GM12801 (cell line): ENCODE results near the gene PELI2.

Experiments
- CTCF ChIP-seq: IDR thresholded peaks from one replicate; pipeline ENCODE4 v1.5.1; 2011; ENCODE audit warnings: control low read depth; ENCODE audit not compliant: insufficient read length; ENCODE audit errors: extremely low read depth

PELI2 gene

DNA sequence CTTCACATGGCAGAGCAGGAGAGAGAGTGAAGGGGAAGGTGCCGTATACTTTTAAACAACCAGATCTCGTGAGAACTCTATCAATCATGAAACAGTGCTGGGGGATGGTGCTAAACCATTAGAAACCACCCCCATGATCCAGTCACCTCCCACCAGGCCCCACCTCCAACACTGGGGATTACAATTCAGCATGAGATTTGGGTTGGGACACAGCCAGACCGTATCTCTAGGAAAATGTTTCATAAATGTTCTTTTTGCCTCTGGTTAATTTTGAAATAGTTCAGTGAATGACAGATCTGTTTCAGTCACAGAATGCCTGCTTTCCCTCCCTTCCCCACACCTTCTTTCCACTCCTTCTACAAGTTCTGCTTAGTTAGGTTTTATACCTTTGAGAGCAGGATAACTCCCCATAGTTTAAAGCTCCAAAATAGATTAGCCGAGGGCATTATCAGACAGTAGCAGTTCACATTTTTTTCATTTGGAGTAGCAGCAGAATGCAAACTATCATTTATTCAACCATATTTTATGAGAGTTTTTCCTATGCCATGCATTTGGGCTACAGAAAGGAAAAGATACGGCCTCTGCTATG, 27.1 kb downstream of the PELI2 start:
- no peak for TF ChIP-seq CTCF

DNA sequence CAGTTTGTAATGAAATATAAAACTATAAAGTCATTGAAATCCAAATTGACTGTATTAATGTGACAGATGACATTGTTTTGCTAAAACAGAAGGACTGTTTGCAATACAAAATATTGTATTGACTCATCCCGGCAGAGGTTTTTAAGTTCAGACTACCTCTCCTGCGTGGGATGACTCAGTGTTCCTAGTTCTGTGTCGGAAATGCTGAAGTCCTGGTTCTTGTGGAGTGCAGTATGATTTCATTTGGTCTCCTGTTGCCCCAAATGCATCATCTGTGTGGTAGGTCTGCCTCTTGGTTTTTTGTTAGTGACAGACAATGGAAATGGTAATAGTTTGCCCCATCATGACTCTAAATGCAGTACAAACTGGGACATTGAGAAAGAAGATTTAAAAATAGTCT, 27.8 kb downstream of the PELI2 start:
- TF ChIP-seq CTCF: no peak

- no peak for TF ChIP-seq CTCF
These were observed 29.2 kb downstream of the PELI2 start for GRCh38 chr14:56147449-56147848.

GRCh38 chr14:56147986-56148901, 30.0 kb downstream of the PELI2 start:
- no peak for TF ChIP-seq CTCF

- TF ChIP-seq CTCF: no peak
These were observed 30.9 kb downstream of the PELI2 start for GRCh38 chr14:56149151-56149550.

DNA sequence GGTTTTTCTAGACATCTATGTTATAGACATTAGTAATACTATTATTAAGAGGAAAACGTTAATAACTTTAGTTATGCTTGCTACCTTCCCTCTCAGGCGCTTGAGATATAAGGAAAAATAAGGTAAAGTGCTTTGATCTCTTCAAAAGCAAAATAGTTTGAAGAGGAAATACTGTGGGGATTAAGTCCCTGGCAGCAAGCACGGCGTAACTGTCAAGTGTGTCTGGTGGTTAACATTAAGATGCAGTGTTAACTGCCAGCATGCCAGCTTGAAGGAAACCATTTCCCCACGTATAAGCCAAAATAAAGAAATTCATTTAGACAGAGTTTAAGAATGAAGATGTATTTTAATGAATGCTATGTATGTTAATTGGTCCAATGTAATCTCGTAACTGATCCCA, 31.8 kb downstream of the PELI2 start:
- TF ChIP-seq CTCF: no peak

DNA sequence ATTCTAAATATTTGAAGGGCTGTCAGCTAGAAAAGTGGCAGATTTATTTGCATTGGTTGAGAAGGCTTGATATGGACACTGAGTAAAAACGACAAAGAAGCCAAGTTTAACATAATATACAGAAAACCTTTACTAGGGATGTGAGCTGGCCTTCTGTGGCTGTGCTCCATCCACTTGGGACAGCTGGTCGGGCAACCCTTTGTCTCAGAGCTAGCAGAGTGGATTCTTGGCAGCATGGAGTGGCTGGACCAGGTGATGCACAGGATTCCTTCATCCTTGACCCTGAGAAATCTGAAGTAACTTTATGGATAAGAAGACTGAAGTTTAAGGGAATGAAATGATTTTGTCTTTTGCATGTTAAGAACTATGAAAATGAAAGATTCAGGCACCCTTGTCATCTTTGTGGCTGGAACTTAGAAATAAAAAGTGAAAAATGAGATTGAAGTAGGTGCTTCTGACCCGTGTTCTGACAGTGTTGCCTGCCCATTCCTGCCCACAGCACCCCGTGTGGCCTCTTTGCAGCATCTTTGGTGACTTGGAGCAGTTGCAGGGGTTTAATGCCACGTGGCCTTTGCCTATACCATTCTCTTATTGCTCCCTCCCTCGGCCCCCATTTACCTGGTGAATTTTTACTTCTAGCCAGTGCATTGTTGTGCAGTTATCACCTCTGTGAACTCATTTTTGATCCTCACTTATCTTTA, 32.6 kb downstream of the PELI2 start:
- TF ChIP-seq CTCF: no peak
